HL-60 (cell line): ENCODE results near the gene RBMXL3.

Experiments
- DNase-seq, 2 experiments: peaks; one replicate each; pipeline ENCODE4 v3.0.0-alpha.2; 2010 to 2020; ENCODE audit warnings: low read depth in 1 of 2, low spot score in 1 of 2
- H3K27ac ChIP-seq: fragments of 250-450 bp; sonication (Bioruptor Pico); replicated peaks from 2 replicates; pipeline ENCODE4 v1.5.1; 2020; ENCODE audit warnings: mild to moderate bottlenecking, moderate library complexity
- H3K27me3 ChIP-seq: fragments of 250-450 bp; sonication (Bioruptor Pico); 2 replicates; pipeline ENCODE4 v1.5.1; 2021; ENCODE audit warnings: mild to moderate bottlenecking, moderate library complexity; ENCODE audit not compliant: insufficient read depth, poor library complexity, severe bottlenecking
- H3K4me3 ChIP-seq: replicated peaks from 2 replicates; pipeline ENCODE4 v1.5.1; 2011; ENCODE audit warnings: mild to moderate bottlenecking, control low read depth, low read length; ENCODE audit not compliant: insufficient read depth
- CTCF ChIP-seq: IDR thresholded peaks from one replicate; pipeline ENCODE4 v1.5.1; 2011; ENCODE audit warnings: low read length, control low read depth, inconsistent platforms; ENCODE audit not compliant: insufficient read depth
- GABPA ChIP-seq: IDR thresholded peaks from 2 replicates; pipeline ENCODE4 v1.6.1; 2012; ENCODE audit warnings: low read depth
- POLR2AphosphoS5 ChIP-seq: IDR thresholded peaks from 2 replicates; pipeline ENCODE4 v1.6.1; 2012; ENCODE audit warnings: low read depth
- REST ChIP-seq: IDR thresholded peaks from 2 replicates; pipeline ENCODE4 v1.6.1; 2012; ENCODE audit warnings: low read depth; ENCODE audit not compliant: insufficient replicate concordance
- SPI1 ChIP-seq: IDR thresholded peaks from 2 replicates; pipeline ENCODE4 v1.6.1; 2012; ENCODE audit warnings: low read depth, mild to moderate bottlenecking, borderline replicate concordance
- long read RNA-seq: library from polyadenylated mRNA; unstranded; transcript quantifications from one replicate; pipeline ENCODE4 v2.0.0, GENCODE V29; 2020

The RBMXL3 gene
- long read RNA-seq = 0 reads

GRCh38 chrX:115189110-115189509, at the start of gene RBMXL3:
TSS of gene RBMXL3 (plus strand) at chrX:115189410. CDS start at chrX:115189442, 32 bp downstream.
- TF ChIP-seq GABPA = no peak
- no peak for TF ChIP-seq CTCF
- TF ChIP-seq REST = no peak
- TF ChIP-seq SPI1 = no peak
- no peak within 1 kb of the TSS for H3K4me3 ChIP-seq
- H3K27ac ChIP-seq = no peak within 1 kb of the TSS
- no peaks in the 10 kb centered on the region for H3K27me3 ChIP-seq
- DNase-seq = no peak

GRCh38 chrX:115142057-115142456, 47.2 kb upstream of the RBMXL3 start:
- DNase-seq = no peak
- TF ChIP-seq GABPA (no peak), REST (peak; percentile 69), CTCF (no peak)
- Histone ChIP-seq H3K27ac (no peak overlapping the region), H3K4me3 (no peak overlapping the region), H3K27me3 (no peaks in the 10 kb centered on the region)

GRCh38 chrX:115147220-115147619, 42.0 kb upstream of the RBMXL3 start:
- H3K27ac ChIP-seq = no peak overlapping the region
- no peak for DNase-seq
- no peak for TF ChIP-seq POLR2AphosphoS5
- TF ChIP-seq SPI1 = no peak
- TF ChIP-seq REST = no peak
- no peak for TF ChIP-seq CTCF
- TF ChIP-seq GABPA = no peak

More at GRCh38 chrX:115147220-115147619, 42.0 kb upstream of the RBMXL3 start:
- Histone ChIP-seq H3K27me3 (no peaks in the 10 kb centered on the region), H3K4me3 (no peak overlapping the region)
